Cardiac fibroblast (primary cell): ENCODE results near the gene COL5A3.

Source experiments
- DNase-seq, 2 donors: peaks; one replicate each; pipeline versions ENCODE4 v3.0.0 to v3.0.0-alpha.2; 2010; ENCODE audit warnings: low read depth in 2 of 2
- H3K4me3 ChIP-seq, 2 donors: replicated peaks in 1 of 2; 1 replicate in 1 of 2; 2 replicates in 1 of 2; pipeline ENCODE4 v1.5.1; 2011; ENCODE audit warnings: low read depth in 2 of 2, low read length in 2 of 2, mild to moderate bottlenecking in 2 of 2, moderate library complexity in 1 of 2
- CTCF ChIP-seq: IDR thresholded peaks from one replicate; pipeline ENCODE4 v1.5.1; 2011; ENCODE audit warnings: low read depth, mild to moderate bottlenecking, low read length, inconsistent platforms

Gene COL5A3

DNA sequence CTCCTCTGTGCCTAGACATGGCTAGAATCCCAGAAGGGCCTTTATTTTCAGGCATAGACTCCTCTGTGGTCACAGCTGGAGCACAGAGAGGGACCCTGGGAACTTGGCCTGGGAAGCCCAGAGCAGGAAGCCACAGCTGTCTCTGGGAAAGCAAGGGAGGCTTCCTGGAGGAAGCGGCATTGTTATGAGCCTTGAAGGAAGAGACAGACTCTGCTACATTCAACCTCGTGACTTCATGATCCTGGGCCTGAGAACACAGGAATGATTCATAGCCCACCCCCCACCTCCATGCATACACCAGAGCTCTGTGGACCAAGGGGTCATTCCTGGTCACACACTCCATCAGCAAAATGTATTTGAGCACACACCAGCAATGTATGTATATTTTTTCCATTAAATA, 11.6 kb upstream of the COL5A3 start:
- TF ChIP-seq CTCF = no peak
- H3K4me3 ChIP-seq = no peak overlapping the region
- DNase-seq = no peak

GRCh38 chr19:10021446-10021845, 11.1 kb upstream of the COL5A3 start:
- H3K4me3 ChIP-seq = no peak overlapping the region
- TF ChIP-seq CTCF = no peak
- DNase-seq = no peak

DNA sequence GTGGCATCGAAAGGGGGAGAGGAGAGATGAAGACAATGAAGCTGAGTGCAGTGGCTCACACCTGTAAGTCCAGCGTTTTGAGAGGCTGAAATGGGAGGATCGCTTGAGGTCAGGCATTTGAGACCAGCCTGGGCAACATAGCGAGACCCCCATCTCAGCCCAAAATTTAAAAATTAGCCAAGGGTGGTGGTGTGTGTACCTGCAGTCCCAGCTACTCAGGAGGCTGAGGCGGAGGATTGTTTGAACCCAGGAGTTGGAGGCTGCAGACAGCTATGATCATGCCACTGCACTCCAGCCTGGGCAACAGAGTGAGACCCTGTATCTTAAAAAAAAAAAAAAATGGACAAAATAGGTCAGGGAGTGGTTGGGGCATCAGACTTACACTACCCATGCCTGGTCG, 10.5 kb upstream of the COL5A3 start:
- TF ChIP-seq CTCF = no peak
- no peak for DNase-seq
- H3K4me3 ChIP-seq = no peak overlapping the region

- peak in 1 of 2 donors; percentile 32 for DNase-seq
- TF ChIP-seq CTCF = no peak
Measured at GRCh38 chr19:10019246-10019645, 8.9 kb upstream of the COL5A3 start.

GRCh38 chr19:10018786-10019185, 8.5 kb upstream of the COL5A3 start:
- no peak for DNase-seq
- no peak for TF ChIP-seq CTCF
- H3K4me3 ChIP-seq = no peak overlapping the region

More at GRCh38 chr19:10019246-10019645, 8.9 kb upstream of the COL5A3 start:
- H3K4me3 ChIP-seq = no peak overlapping the region

DNA sequence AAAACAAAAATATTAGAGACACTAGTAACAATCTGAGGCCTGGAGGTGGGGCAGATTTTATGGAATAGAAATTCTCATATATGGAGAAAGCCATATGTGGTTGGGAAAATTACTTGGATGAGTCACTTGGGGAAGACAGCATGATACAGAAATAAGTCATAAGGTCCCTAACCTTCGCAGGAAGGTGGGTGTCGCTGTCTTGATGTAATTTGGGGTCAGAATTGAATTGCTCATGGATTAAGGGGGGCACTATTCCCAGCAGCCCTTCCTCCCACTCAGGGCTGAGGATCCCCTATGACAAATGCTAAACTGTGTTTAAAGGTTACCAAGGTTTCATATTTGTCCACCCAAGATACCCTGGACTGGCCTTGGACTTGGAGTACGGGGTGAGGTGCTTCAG, 8.0 kb upstream of the COL5A3 start:
- no peak for TF ChIP-seq CTCF

More for the DNA sequence above, 8.0 kb upstream of the COL5A3 start:
- peak in 1 of 2 donors; percentile 63 for DNase-seq
- H3K4me3 ChIP-seq = no peak overlapping the region
